Small intestine (tissue), 7 donors: ENCODE results near the gene RALGAPB. TPM values are rescaled to one million over a fixed set of nuclear protein-coding genes. Genes with fewer than 3 reads are reported as not detected.
A peak's percentile ranks its signal among the peaks of the same experiment; 100 is the strongest.

Experiments used
- DNase-seq, 2 donors: peaks; one replicate each; pipeline versions ENCODE4 v3.0.0 to v3.0.0-alpha.2; 2013
- FAIRE-seq: peaks from 2 replicates; lab custom pipeline; 2012; peaks lifted over from hg19 to GRCh38; lab: Jason Lieb, UNC
- H3K27ac ChIP-seq, 3 donors: one replicate each; pipeline ENCODE4 v1.5.1; 2013; ENCODE audit warnings: low read length in 2 of 3, mild to moderate bottlenecking in 2 of 3, control low read depth in 1 of 3, inconsistent platforms in 1 of 3, low read depth in 1 of 3, moderate library complexity in 1 of 3
- H3K27me3 ChIP-seq, 3 donors: one replicate each; pipeline ENCODE4 v1.6.1; 2013; ENCODE audit warnings: low read length in 3 of 3, inconsistent platforms in 1 of 3; ENCODE audit not compliant: control insufficient read depth in 3 of 3, insufficient read depth in 3 of 3
- H3K36me3 ChIP-seq, 3 donors: one replicate each; pipeline ENCODE4 v1.6.1; 2013; ENCODE audit warnings: low read length in 3 of 3, inconsistent platforms in 1 of 3, low read depth in 1 of 3, mild to moderate bottlenecking in 1 of 3, moderate library complexity in 1 of 3; ENCODE audit not compliant: control insufficient read depth in 3 of 3, insufficient read depth in 2 of 3
- H3K4me1 ChIP-seq, 3 donors: one replicate each; pipeline ENCODE4 v1.6.1; 2013; ENCODE audit warnings: low read length in 2 of 3, inconsistent platforms in 1 of 3, low read depth in 1 of 3, mild to moderate bottlenecking in 1 of 3, moderate library complexity in 1 of 3; ENCODE audit not compliant: control insufficient read depth in 3 of 3, insufficient read depth in 2 of 3
- H3K4me3 ChIP-seq, 3 donors: one replicate each; pipeline ENCODE4 v1.5.1; 2013; ENCODE audit warnings: low read length in 3 of 3, control low read depth in 1 of 3, inconsistent platforms in 1 of 3, low read depth in 1 of 3, mild to moderate bottlenecking in 1 of 3, moderate library complexity in 1 of 3
- H3K9me3 ChIP-seq, 2 donors: one replicate each; pipeline ENCODE4 v1.6.1; 2013; ENCODE audit warnings: low read depth in 1 of 2, low read length in 1 of 2; ENCODE audit not compliant: control insufficient read depth in 2 of 2, insufficient read depth in 1 of 2
- WGBS, 3 donors: extraction: QIAGEN DNeasy Blood & Tissue Kit; methylation state at CpG; one replicate each; pipeline ENCODE4 v1.1.7; 2013; 5-methylcytosine and 5-hydroxymethylcytosine counted together
- polyA plus RNA-seq, 4 donors: library from polyadenylated mRNA; stranded (reverse) in 3 of 4; unstranded in 1 of 4; fragments of 200-250 nt in 3 of 4; fragments of 120-200 nt in 1 of 4; gene quantifications; one replicate each; pipeline versions ENCODE4 v1.2.1 to v1.2.3, GENCODE V29; 2013
- donor health status: healthy with polysubstance abuse.
- donor health status: control.
- donor health status: control.
- donor health status: Bipolar disorder and iron deficiency.
- donor health status: healthy.

The RALGAPB gene
- polyA plus RNA-seq, 4 donors = 9.9 to 26.0 (median 17.1) TPM

DNA sequence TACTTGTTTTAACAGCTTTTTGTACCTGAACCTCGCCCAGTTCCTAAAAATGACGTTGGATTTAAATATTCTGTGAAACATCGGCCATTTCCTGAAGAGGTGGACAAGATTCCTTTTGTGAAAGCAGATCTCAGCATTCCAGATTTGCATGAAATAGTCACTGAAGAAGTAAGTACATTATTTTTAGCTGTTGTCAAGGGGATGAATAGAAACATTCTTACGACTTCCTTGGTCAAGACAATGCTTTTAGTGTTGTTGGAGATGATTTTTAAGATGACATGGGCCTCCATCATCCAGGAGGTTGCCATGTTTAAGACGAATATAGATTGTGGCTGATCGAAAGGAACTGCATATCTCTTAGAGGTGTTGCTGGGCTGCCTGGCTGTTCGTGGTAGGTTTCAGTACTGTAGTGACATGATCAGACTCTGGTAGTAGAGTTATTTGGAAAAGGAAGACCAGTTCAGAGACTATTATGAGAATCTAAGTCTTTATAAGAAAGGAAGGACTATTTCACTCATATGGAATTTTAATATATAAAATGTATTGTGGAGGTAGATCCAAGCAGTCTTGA is 78.5 kb downstream of the RALGAPB start:
- FAIRE-seq = no peak

DNA sequence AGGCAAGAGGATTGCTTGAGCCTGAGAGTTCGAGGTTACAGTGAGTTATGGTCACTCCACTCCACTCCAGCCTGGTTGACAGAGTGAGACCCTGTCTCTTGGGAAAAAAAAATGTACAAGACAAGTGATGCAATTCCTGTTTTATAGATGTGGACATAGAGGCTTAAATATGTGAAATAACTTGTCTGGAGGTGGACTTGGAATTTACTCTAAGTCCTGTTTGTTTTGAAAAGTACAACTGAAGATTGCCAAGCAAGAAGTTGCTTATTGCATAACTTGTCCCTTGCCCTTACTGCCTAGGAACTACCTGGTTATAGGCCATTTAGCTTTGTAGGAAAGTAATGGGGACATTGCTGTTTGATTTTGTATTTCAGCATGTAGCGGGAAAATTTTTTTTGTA is 82.3 kb downstream of the RALGAPB start:
- FAIRE-seq (no peak), DNase-seq (peak; percentile 49 to 69)
- H3K27ac ChIP-seq = no peak overlapping the region
- H3K4me1 ChIP-seq = no peaks in the 10 kb centered on the region
- 98 to 100% (median 99%) methylated on average over 2 of the region's 2 CpGs for WGBS, 3 donors
- H3K27me3 ChIP-seq = no peaks in the 10 kb centered on the region
- no peaks in the 10 kb centered on the region for H3K9me3 ChIP-seq
- H3K4me3 ChIP-seq = no peak overlapping the region
- peaks cover 16 to 23% (median 18%) of the 10 kb centered on the region in 3 donors for H3K36me3 ChIP-seq

More for the DNA sequence above, 78.5 kb downstream of the RALGAPB start:
- 89 to 94% (median 90%) methylated on average over 7 of the region's 7 CpGs for WGBS, 3 donors
- Histone ChIP-seq H3K4me3 (no peak overlapping the region), H3K27ac (no peak overlapping the region), H3K9me3 (no peaks in the 10 kb centered on the region), H3K4me1 (no peaks in the 10 kb centered on the region), H3K27me3 (no peaks in the 10 kb centered on the region), H3K36me3 (peaks cover 18 to 30% (median 21%) of the 10 kb centered on the region in 3 donors)
- no peak for DNase-seq

DNA sequence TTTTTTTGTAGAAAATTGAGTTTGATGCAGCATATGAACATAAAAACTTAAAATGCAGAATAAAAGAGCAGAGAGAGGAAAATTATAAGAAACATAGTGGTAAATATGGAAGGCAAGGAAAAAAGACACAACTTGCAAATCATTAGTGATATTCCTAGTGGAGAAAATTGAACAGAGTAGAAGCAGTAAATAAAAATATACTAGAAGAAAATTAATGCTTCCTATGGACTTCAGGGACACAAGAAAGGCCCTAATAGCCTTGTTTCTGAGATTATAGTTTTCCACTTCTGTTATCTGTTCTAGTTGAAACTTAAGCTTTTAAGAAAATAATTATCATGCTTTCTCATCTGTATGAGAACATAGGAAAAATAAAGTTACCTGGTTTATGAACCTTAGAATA is 82.8 kb downstream of the RALGAPB start:
- H3K27ac ChIP-seq = no peak overlapping the region
- no peaks in the 10 kb centered on the region for H3K4me1 ChIP-seq
- no peak overlapping the region for H3K4me3 ChIP-seq
- DNase-seq = no peak
- H3K27me3 ChIP-seq = no peaks in the 10 kb centered on the region
- H3K9me3 ChIP-seq = no peaks in the 10 kb centered on the region
- FAIRE-seq = no peak
- H3K36me3 ChIP-seq = peaks cover 16 to 23% (median 18%) of the 10 kb centered on the region in 3 donors

DNA sequence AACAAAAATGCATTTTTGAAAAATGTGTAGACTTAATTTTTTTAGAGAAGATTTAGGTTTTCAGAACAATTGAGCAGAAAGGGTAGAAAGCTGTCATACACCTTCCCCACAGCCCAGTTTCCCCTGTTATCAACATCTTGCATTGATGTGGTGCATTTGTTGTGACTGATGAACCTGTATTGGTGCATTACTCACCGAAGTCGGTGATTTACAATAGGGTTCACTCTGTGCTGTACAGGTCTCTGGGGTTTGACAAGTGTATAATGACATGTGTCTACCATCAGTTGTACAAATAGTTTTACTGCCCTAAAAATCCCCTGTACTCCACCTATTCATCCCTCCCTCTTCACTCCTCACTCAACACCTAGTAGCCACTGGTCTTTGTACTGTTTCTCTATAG is 84.5 kb downstream of the RALGAPB start:
- FAIRE-seq (no peak), DNase-seq (no peak)
- no peak overlapping the region for H3K4me3 ChIP-seq
- H3K9me3 ChIP-seq = no peaks in the 10 kb centered on the region
- whole genome bisulfite sequencing, 3 donors = 96 to 98% (median 97%) methylated on average over 2 of the region's 2 CpGs
- no peaks in the 10 kb centered on the region for H3K27me3 ChIP-seq
- H3K4me1 ChIP-seq = no peaks in the 10 kb centered on the region
- H3K36me3 ChIP-seq = peaks cover 13 to 17% (median 15%) of the 10 kb centered on the region in 3 donors
- no peak overlapping the region for H3K27ac ChIP-seq

DNA sequence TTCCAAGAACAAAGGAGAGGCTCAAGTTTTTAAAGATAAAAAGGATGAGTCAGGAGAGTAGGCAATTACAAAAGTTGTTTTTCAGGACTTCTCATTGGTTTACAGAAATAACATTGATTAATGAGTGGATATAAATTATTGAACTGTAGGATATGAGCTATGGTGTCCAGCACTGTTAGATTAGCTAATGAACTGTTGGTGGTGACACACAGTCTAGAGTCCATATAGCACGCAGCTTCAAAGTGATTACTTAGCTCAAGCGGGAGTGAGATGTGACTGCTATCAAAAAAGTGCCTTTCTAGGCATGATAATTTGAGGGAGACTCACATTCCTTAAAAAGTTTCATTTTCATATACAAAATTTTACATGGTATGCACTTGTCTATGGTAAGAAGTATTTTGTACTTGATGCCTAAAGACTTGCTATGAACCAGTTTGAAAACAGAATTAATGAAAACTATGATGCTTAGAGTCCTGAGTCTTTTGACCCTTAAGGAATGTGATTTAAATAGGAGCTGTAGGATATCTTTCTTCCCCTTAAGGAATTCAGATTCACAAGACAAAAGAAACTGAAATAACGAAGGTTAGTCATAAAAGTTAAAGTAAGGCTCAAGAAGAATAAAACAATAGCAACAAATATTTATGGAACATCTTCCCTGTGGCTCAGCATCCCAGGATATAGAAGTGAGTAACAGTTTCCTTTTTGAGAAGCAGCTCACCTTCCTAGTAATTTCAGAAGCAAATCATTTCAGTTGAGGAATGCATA is 86.1 kb downstream of the RALGAPB start:
- WGBS, 3 donors = 56 to 84% (median 68%) methylated on average over 3 of the region's 3 CpGs
- peaks cover 8 to 12% (median 12%) of the 10 kb centered on the region in 3 donors for H3K36me3 ChIP-seq

DNA sequence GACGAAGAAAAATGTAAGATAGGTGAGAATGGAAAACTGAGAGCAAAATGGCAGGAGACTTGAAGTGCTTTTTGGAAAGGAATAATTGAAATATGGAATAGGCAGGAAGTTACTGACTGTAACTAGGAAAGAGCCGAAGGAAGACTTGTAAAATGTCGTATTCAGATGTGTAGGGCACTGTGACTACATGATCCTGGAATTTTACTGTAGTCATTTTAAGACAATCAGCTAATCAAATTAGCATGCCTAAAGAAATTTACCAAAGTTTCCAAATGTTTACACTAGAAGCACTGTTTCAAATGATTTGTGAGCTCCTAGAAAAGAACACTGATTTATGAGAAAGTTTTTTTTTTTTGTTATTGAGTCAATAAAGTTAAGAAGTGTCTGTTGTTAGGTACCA is 87.1 kb downstream of the RALGAPB start:
- peaks cover 7 to 11% (median 10%) of the 10 kb centered on the region in 3 donors for H3K36me3 ChIP-seq
- no peaks in the 10 kb centered on the region for H3K27me3 ChIP-seq
- 95 to 97% (median 97%) methylated on average over 3 of the region's 3 CpGs for WGBS, 3 donors
- H3K9me3 ChIP-seq = no peaks in the 10 kb centered on the region
- FAIRE-seq (no peak), DNase-seq (no peak)
- H3K27ac ChIP-seq = no peak overlapping the region
- no peak overlapping the region for H3K4me3 ChIP-seq
- peaks cover 0 to 2% (median 0%) of the 10 kb centered on the region in 3 donors for H3K4me1 ChIP-seq

More for the DNA sequence above, 86.1 kb downstream of the RALGAPB start:
- no peak for FAIRE-seq
- Histone ChIP-seq H3K4me3 (no peak overlapping the region), H3K27ac (no peak overlapping the region), H3K27me3 (no peaks in the 10 kb centered on the region), H3K9me3 (no peaks in the 10 kb centered on the region), H3K4me1 (peaks cover 0 to 2% (median 0%) of the 10 kb centered on the region in 3 donors)
- DNase-seq = peak; percentile 33 to 76

DNA sequence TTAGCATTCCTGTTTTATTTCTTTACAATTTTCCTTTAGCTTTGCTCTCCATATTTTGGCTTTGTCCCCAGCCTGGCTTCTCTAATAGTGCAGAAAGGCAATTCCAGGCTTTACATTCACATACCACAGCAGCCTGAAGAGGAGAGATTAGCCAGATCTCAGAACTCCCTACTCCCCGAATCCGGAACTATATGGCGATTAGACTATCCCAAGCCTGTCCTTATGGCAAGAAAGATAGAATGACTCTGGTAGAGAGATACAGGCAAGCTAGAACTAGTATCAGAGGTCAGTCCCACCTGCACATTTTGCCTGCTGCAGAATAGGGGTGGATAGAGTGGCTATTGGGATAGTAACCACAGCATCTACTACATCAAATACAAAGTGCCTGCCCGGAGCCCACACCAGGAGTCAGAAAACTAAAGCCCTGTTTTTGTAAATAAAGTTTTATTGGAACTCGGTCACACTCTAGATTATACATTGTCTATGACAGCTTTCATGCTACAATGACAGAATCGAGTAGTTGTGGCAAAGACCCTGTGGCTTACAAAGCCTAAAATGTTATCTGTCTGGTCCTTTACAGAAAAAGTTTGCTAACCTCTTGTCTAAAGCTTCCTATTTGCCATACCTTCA is 91.3 kb downstream of the RALGAPB start:
- DNase-seq = no peak
- no peak overlapping the region for H3K4me3 ChIP-seq
- no peak for FAIRE-seq
- WGBS, 3 donors = 96 to 98% (median 97%) methylated on average over 6 of the region's 6 CpGs
- H3K4me1 ChIP-seq = peaks cover 0 to 5% (median 4%) of the 10 kb centered on the region in 3 donors
- no peaks in the 10 kb centered on the region for H3K27me3 ChIP-seq
- no peak overlapping the region for H3K27ac ChIP-seq
- H3K36me3 ChIP-seq = peaks cover 10 to 14% (median 12%) of the 10 kb centered on the region in 3 donors
- H3K9me3 ChIP-seq = no peaks in the 10 kb centered on the region

DNA sequence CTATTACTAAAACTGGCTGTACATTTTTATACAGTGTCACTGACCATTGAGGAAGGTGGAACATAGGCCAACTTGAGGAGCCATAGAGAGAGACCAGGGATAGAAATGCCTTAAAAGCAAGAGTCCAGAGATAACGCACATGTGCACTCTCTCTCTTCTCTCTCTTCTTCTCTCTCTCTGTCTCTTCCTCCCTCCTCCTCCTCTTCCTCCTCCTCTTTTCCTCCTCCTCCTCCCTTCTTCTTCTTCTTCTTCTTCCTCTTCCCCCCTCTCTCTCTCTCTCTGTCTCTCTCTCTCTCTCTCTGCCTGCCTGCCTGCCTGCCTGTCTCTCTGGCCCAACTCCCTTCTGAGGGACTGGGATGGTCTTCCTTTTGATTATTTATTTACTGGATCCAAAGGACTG is 92.0 kb downstream of the RALGAPB start:
- H3K9me3 ChIP-seq = no peaks in the 10 kb centered on the region
- DNase-seq (no peak), FAIRE-seq (no peak)
- 86 to 100% (median 90%) methylated on average over 1 of the region's 1 CpG for WGBS, 3 donors
- H3K36me3 ChIP-seq = peaks cover 10 to 15% (median 11%) of the 10 kb centered on the region in 3 donors
- no peaks in the 10 kb centered on the region for H3K27me3 ChIP-seq
- no peak overlapping the region for H3K4me3 ChIP-seq
- peaks cover 0 to 5% (median 4%) of the 10 kb centered on the region in 3 donors for H3K4me1 ChIP-seq
- no peak overlapping the region for H3K27ac ChIP-seq
